Measurements from ENCODE around the gene KDM1B.

KDM1B gene

DNA sequence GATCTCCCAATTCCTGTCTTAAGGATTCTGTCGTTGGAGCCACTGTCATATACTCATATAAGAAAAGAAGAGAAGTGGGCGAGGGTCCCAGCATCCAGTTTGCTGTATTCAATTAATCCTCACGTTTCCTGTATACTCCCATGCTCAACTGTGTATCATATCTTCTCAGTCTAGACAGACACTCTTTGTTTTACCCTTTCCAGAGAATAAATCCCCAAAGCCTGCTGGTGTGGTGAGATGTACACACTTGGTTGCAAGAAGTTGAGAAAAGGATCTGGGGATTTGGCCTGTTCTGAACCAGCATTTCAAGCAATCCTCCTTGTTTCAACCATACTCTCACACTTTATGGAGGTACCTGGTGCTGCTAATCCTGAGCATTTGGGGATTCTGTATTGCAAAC, 3.4 kb upstream of the KDM1B start (continued):
- TF ChIP-seq ZNF70 (CRISPR knock-in tag; IDR thresholded peaks at IDR 0.05) (no peak), ZNF565 (CRISPR knock-in tag; conservative IDR thresholded peaks at IDR 0.05; ENCODE audit: low read depth) (no peak), ARNTL (CRISPR knock-in tag; IDR thresholded peaks at IDR 0.05; ENCODE audit: borderline replicate concordance, low read depth) (no peak), TCF4 (CRISPR knock-in tag; IDR thresholded peaks at IDR 0.05; ENCODE audit: borderline replicate concordance) (no peak), GLIS3 (CRISPR knock-in tag; IDR thresholded peaks at IDR 0.05) (no peak), RARB (CRISPR knock-in tag; IDR thresholded peaks at IDR 0.05) (no peak)

- TF ChIP-seq, protein P1, sequence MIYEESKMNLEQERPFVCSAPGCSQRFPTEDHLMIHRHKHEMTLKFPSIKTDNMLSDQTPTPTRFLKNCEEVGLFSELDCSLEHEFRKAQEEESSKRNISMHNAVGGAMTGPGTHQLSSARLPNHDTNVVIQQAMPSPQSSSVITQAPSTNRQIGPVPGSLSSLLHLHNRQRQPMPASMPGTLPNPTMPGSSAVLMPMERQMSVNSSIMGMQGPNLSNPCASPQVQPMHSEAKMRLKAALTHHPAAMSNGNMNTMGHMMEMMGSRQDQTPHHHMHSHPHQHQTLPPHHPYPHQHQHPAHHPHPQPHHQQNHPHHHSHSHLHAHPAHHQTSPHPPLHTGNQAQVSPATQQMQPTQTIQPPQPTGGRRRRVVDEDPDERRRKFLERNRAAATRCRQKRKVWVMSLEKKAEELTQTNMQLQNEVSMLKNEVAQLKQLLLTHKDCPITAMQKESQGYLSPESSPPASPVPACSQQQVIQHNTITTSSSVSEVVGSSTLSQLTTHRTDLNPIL (CRISPR knock-in tag; IDR thresholded peaks at IDR 0.05; ENCODE audit: low read depth) = no peak
- TF ChIP-seq ZFP30 (CRISPR knock-in tag; IDR thresholded peaks at IDR 0.05) (no peak), OSR1 (CRISPR knock-in tag; IDR thresholded peaks at IDR 0.05) (no peak), ZNF565 (CRISPR knock-in tag; conservative IDR thresholded peaks at IDR 0.05; ENCODE audit: low read depth) (no peak)
- no peak for ATAC-seq
Measured at GRCh38 chr6:18153311-18153703, 1.9 kb upstream of the KDM1B start.

DNA sequence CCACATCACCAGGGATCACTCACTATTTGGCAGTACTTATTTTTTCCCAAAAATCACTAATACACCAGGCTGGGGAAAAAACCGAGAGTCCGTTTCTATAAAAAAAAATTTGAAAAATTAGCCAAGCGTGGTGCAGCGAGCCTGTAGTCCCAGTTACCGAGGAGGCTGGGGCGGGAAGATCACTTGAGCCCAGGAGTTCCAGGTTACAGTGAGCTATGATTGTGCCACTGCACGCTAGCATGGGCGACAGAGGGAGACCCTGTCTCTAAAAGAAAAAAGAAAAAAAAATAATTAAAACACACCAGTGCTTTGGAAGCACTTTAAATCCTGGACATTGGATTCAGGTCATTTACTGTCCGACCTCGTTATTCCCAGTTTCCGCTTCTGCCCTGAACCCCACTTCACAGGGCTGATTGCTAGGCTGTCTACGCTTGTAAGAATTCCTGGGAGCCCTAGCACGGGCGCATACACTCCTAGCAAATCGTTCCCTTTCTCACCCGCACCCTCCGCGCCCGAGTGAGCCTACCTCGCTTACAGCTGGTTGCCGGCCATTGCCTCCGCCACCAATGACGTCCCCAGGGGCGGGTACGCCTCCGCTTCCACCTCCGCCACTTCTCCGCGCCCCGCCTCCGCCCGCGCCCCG, 594 bp upstream of the KDM1B start, which contains the start of gene TPMT:
TSS of gene TPMT (minus strand) at position 571 of the 643 bp plus-strand sequence. CDS start 5,950 bp downstream, outside the sequence.
- peak; percentile 82 for ATAC-seq

GRCh38 chr6:18155864-18156421, 721 bp downstream of the KDM1B start:
- peak; percentile 56 for ATAC-seq

More for the DNA sequence above, 594 bp upstream of the KDM1B start, which contains the start of gene TPMT:
- TF ChIP-seq CSDC2 (CRISPR knock-in tag; IDR thresholded peaks at IDR 0.05) = no peak
- no peak for TF ChIP-seq TCF4 (CRISPR knock-in tag; IDR thresholded peaks at IDR 0.05; ENCODE audit: borderline replicate concordance)
- TF ChIP-seq RARB (CRISPR knock-in tag; IDR thresholded peaks at IDR 0.05) = no peak
- no peak for TF ChIP-seq ZFP3 (CRISPR knock-in tag; IDR thresholded peaks at IDR 0.05)
- TF ChIP-seq, protein P2, sequence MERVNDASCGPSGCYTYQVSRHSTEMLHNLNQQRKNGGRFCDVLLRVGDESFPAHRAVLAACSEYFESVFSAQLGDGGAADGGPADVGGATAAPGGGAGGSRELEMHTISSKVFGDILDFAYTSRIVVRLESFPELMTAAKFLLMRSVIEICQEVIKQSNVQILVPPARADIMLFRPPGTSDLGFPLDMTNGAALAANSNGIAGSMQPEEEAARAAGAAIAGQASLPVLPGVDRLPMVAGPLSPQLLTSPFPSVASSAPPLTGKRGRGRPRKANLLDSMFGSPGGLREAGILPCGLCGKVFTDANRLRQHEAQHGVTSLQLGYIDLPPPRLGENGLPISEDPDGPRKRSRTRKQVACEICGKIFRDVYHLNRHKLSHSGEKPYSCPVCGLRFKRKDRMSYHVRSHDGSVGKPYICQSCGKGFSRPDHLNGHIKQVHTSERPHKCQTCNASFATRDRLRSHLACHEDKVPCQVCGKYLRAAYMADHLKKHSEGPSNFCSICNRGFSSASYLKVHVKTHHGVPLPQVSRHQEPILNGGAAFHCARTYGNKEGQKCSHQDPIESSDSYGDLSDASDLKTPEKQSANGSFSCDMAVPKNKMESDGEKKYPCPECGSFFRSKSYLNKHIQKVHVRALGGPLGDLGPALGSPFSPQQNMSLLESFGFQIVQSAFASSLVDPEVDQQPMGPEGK (CRISPR knock-in tag; IDR thresholded peaks at IDR 0.05; ENCODE audit: borderline replicate concordance) = no peak
- no peak for TF ChIP-seq ARNTL (CRISPR knock-in tag; IDR thresholded peaks at IDR 0.05; ENCODE audit: borderline replicate concordance, low read depth)
- TF ChIP-seq ZNF70 (CRISPR knock-in tag; IDR thresholded peaks at IDR 0.05) = no peak
- TF ChIP-seq BACH2 (CRISPR knock-in tag; IDR thresholded peaks at IDR 0.05; ENCODE audit: borderline replicate concordance) = no peak
- TF ChIP-seq OSR1 (CRISPR knock-in tag; IDR thresholded peaks at IDR 0.05) = no peak
- TF ChIP-seq, protein P3, sequence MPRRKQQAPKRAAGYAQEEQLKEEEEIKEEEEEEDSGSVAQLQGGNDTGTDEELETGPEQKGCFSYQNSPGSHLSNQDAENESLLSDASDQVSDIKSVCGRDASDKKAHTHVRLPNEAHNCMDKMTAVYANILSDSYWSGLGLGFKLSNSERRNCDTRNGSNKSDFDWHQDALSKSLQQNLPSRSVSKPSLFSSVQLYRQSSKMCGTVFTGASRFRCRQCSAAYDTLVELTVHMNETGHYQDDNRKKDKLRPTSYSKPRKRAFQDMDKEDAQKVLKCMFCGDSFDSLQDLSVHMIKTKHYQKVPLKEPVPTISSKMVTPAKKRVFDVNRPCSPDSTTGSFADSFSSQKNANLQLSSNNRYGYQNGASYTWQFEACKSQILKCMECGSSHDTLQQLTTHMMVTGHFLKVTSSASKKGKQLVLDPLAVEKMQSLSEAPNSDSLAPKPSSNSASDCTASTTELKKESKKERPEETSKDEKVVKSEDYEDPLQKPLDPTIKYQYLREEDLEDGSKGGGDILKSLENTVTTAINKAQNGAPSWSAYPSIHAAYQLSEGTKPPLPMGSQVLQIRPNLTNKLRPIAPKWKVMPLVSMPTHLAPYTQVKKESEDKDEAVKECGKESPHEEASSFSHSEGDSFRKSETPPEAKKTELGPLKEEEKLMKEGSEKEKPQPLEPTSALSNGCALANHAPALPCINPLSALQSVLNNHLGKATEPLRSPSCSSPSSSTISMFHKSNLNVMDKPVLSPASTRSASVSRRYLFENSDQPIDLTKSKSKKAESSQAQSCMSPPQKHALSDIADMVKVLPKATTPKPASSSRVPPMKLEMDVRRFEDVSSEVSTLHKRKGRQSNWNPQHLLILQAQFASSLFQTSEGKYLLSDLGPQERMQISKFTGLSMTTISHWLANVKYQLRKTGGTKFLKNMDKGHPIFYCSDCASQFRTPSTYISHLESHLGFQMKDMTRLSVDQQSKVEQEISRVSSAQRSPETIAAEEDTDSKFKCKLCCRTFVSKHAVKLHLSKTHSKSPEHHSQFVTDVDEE (CRISPR knock-in tag; IDR thresholded peaks at IDR 0.05) = no peak
- no peak for TF ChIP-seq ZFP30 (CRISPR knock-in tag; IDR thresholded peaks at IDR 0.05)
- no peak for TF ChIP-seq PPARA (CRISPR knock-in tag; IDR thresholded peaks at IDR 0.05; ENCODE audit: borderline replicate concordance)
- TF ChIP-seq ISL1 (CRISPR knock-in tag; IDR thresholded peaks at IDR 0.05) = no peak
- no peak for TF ChIP-seq POU6F1 (CRISPR knock-in tag; IDR thresholded peaks at IDR 0.05; ENCODE audit: borderline replicate concordance, low read depth)

More at GRCh38 chr6:18155864-18156421, 721 bp downstream of the KDM1B start:
- TF ChIP-seq CSDC2 (CRISPR knock-in tag; IDR thresholded peaks at IDR 0.05) (no peak), ARNTL (CRISPR knock-in tag; IDR thresholded peaks at IDR 0.05; ENCODE audit: borderline replicate concordance, low read depth) (no peak)
- TF ChIP-seq, protein P1 (CRISPR knock-in tag; IDR thresholded peaks at IDR 0.05; ENCODE audit: low read depth) = no peak
